Liver (tissue), 9 donors: Measurements from ENCODE around the gene GSTT4. TPM values are rescaled to one million over a fixed set of nuclear protein-coding genes. Genes with fewer than 3 reads are reported as not detected.
"Not testable (repeated sequence)": the region's sequence is repeated elsewhere in the genome, so short reads cannot be mapped to it uniquely, and the experiment has no call there.

ENCODE experiments used
- DNase-seq: peaks from one replicate; pipeline ENCODE4 v3.0.0-alpha.2; 2017; ENCODE audit warnings: low spot score
- H3K27ac ChIP-seq, 2 donors: one replicate each; pipeline ENCODE4 v1.7.0; 2013; ENCODE audit warnings: inconsistent platforms in 2 of 2, low read length in 2 of 2, control low read depth in 1 of 2, low read depth in 1 of 2, mild to moderate bottlenecking in 1 of 2
- H3K27me3 ChIP-seq, 4 donors: one replicate each; pipeline versions ENCODE4 v1.6.1 to v1.7.0; 2013; ENCODE audit warnings: low read length in 3 of 4, inconsistent platforms in 1 of 4, mild to moderate bottlenecking in 1 of 4, moderate library complexity in 1 of 4; ENCODE audit not compliant: control insufficient read depth in 4 of 4, insufficient read depth in 4 of 4
- H3K36me3 ChIP-seq, 4 donors: one replicate each; pipeline versions ENCODE4 v1.6.1 to v1.7.0; 2013; ENCODE audit warnings: low read length in 3 of 4, mild to moderate bottlenecking in 3 of 4, low read depth in 1 of 4, moderate library complexity in 1 of 4; ENCODE audit not compliant: control insufficient read depth in 4 of 4, insufficient read depth in 3 of 4
- H3K4me1 ChIP-seq, 4 donors: one replicate each; pipeline versions ENCODE4 v1.6.1 to v1.7.0; 2013; ENCODE audit warnings: low read length in 3 of 4, mild to moderate bottlenecking in 3 of 4, moderate library complexity in 1 of 4; ENCODE audit not compliant: control insufficient read depth in 4 of 4, insufficient read depth in 4 of 4
- H3K4me3 ChIP-seq, 3 donors: one replicate each; pipeline versions ENCODE4 v1.6.1 to v1.7.0; 2013; ENCODE audit warnings: low read length in 3 of 3, control low read depth in 1 of 3, low read depth in 1 of 3, mild to moderate bottlenecking in 1 of 3
- H3K9ac ChIP-seq, 2 donors: one replicate each; pipeline ENCODE4 v1.7.0; 2013; ENCODE audit warnings: low read length in 2 of 2, mild to moderate bottlenecking in 2 of 2, moderate library complexity in 2 of 2, control low read depth in 1 of 2, low read depth in 1 of 2
- H3K9me3 ChIP-seq, 4 donors: one replicate each; pipeline versions ENCODE4 v1.6.1 to v1.7.0; 2013; ENCODE audit warnings: low read length in 3 of 4; ENCODE audit not compliant: control insufficient read depth in 4 of 4
- CTCF ChIP-seq: fragments of 150-350 bp; IDR thresholded peaks from 2 replicates; pipeline ENCODE4 v1.5.1; 2017; ENCODE audit warnings: improper control_type of control experiment, low read depth, low read length; ENCODE audit not compliant: missing input control
- EGR1 ChIP-seq, 2 donors: IDR thresholded peaks; 2 replicates each; pipeline ENCODE4 v1.6.1; 2016 to 2018; ENCODE audit warnings: antibody characterized with exemption in 2 of 2, low read depth in 2 of 2
- RAD21 ChIP-seq, 2 donors: IDR thresholded peaks; 2 replicates each; pipeline ENCODE4 v1.6.1; 2016; ENCODE audit warnings: antibody characterized with exemption in 2 of 2, mild to moderate bottlenecking in 2 of 2
- WGBS: extraction: QIAGEN DNeasy Blood & Tissue Kit; methylation state at CpG from one replicate; pipeline ENCODE4 v1.1.7; 2013; 5-methylcytosine and 5-hydroxymethylcytosine counted together
- polyA plus RNA-seq, 2 donors: library from polyadenylated mRNA; stranded (reverse) in 1 of 2; unstranded in 1 of 2; fragments of 200-250 nt in 1 of 2; fragments of >200 nt in 1 of 2; fragmentation: Nextera tagmentation in 1 of 2; extraction: Ambion mirVana in 1 of 2; gene quantifications; one replicate each; pipeline versions ENCODE4 v1.2.1 to v1.2.3, GENCODE V29; 2013 to 2015
- total RNA-seq, 2 donors: library from RNA; depleted of rRNA; stranded (reverse); fragments of >200 nt; gene quantifications; one replicate each; pipeline ENCODE4 v1.2.3, GENCODE V29; 2014
- donor health status: healthy.
- donor health status: healthy.
- donor health status: healthy.
- donor health status: healthy.
- donor health status: healthy.

GSTT4 gene
- total and polyA plus RNA-seq, 4 donors: not detected

GRCh38 chr22:23969071-23969470 lies 36.2 kb downstream of the GSTT4 start:
- no peak for TF ChIP-seq EGR1 (IDR thresholded peaks at IDR 0.05; ENCODE audit: low read depth in 2 of 2)
- Histone ChIP-seq H3K4me3 (no peak overlapping the region), H3K27me3 (no peaks in the 10 kb centered on the region), H3K36me3 (peaks cover 8 to 22% (median 15%) of the 10 kb centered on the region in 4 donors), H3K27ac (peak overlapping the region in 1 of 2 donors; percentile 55), H3K9ac (no peak overlapping the region), H3K4me1 (peaks cover 3 to 18% (median 9%) of the 10 kb centered on the region in 4 donors), H3K9me3 (no peaks in the 10 kb centered on the region)
- DNase-seq: no peak
- WGBS: 94% methylated on average over 3 of the region's 3 CpGs

- H3K27ac ChIP-seq, H3K9ac ChIP-seq, H3K4me3 ChIP-seq, H3K9me3 ChIP-seq, H3K27me3 ChIP-seq, DNase-seq: not testable (repeated sequence)
- peaks cover 3 to 14% (median 9%) of the 10 kb centered on the region in 4 donors for H3K4me1 ChIP-seq
- WGBS: no CpG with 5 or more reads among the region's 30 CpGs
- peaks cover 6 to 19% (median 13%) of the 10 kb centered on the region in 4 donors for H3K36me3 ChIP-seq
Observed at GRCh38 chr22:23966568-23966967, 38.7 kb downstream of the GSTT4 start, which contains the start of gene DDTL. TSS of gene DDTL (plus strand) at chr22:23966888. CDS start at chr22:23966915, 27 bp downstream.

GRCh38 chr22:23966094-23966493 lies 39.2 kb downstream of the GSTT4 start:
- not testable (repeated sequence) for H3K9ac ChIP-seq, DNase-seq, H3K27ac ChIP-seq, H3K4me3 ChIP-seq, H3K9me3 ChIP-seq, H3K27me3 ChIP-seq
- Histone ChIP-seq H3K4me1 (peaks cover 3 to 14% (median 7%) of the 10 kb centered on the region in 4 donors), H3K36me3 (peaks cover 5 to 17% (median 11%) of the 10 kb centered on the region in 4 donors)
- no CpG with 5 or more reads among the region's 18 CpGs for WGBS

GRCh38 chr22:23961084-23961771 lies 44.0 kb downstream of the GSTT4 start, which contains the start of gene GSTT2B:
TSS of gene GSTT2B (minus strand) at chr22:23961195. CDS start at chr22:23961131, 64 bp downstream.
- not testable (repeated sequence) for DNase-seq, H3K4me1 ChIP-seq, H3K9me3 ChIP-seq, H3K4me3 ChIP-seq, H3K9ac ChIP-seq, H3K27me3 ChIP-seq, H3K27ac ChIP-seq, H3K36me3 ChIP-seq
- WGBS: no CpG with 5 or more reads among the region's 43 CpGs

- 26% methylated on average over 12 of the region's 12 CpGs for WGBS
- not testable (repeated sequence) for H3K4me3 ChIP-seq, H3K27ac ChIP-seq, H3K4me1 ChIP-seq, H3K9ac ChIP-seq, H3K36me3 ChIP-seq, H3K27me3 ChIP-seq, H3K9me3 ChIP-seq
- peak; percentile 80 to 83 for TF ChIP-seq RAD21 (IDR thresholded peaks at IDR 0.05)
- peak; percentile 92 for TF ChIP-seq CTCF
- peak; percentile 90 for DNase-seq
Observed at GRCh38 chr22:23956301-23956900, 48.9 kb downstream of the GSTT4 start.

GRCh38 chr22:23955886-23956285 lies 49.4 kb downstream of the GSTT4 start:
- 83% methylated on average over 7 of the region's 8 CpGs for WGBS
- H3K9ac ChIP-seq, H3K27ac ChIP-seq, H3K9me3 ChIP-seq, DNase-seq, H3K36me3 ChIP-seq, H3K4me1 ChIP-seq, H3K4me3 ChIP-seq, H3K27me3 ChIP-seq: not testable (repeated sequence)

GRCh38 chr22:23954991-23955305 lies 50.3 kb downstream of the GSTT4 start:
- WGBS: 85% methylated on average over 6 of the region's 6 CpGs

More at GRCh38 chr22:23954991-23955305, 50.3 kb downstream of the GSTT4 start:
- not testable (repeated sequence) for H3K9me3 ChIP-seq, H3K4me3 ChIP-seq, H3K27ac ChIP-seq, H3K36me3 ChIP-seq, H3K9ac ChIP-seq, H3K27me3 ChIP-seq, DNase-seq, H3K4me1 ChIP-seq
